Activated T-cell treated with anti-CD3 and anti-CD28 coated beads, Interleukin-2, amount 50 U/mL, for 4 hours (primary cell): Measurements from ENCODE around the gene OVAAL. TPM values are rescaled to one million over a fixed set of nuclear protein-coding genes. Genes with fewer than 3 reads are reported as not detected.

Experiments used
- ATAC-seq, 2 donors: fragments of 200-7000 bp; cut with Tn5 transposase; one replicate each; pipeline ENCODE4 v1.10.0; 2021
- DNase-seq: peaks from one replicate; pipeline ENCODE4 v3.0.0-alpha.2; 2020
- H3K27me3 Mint-ChIP-seq: one replicate; pipeline ENCODE4 v1.8.0; 2021; ENCODE audit warnings: low read depth, mixed read lengths
- H3K36me3 Mint-ChIP-seq: one replicate; pipeline ENCODE4 v1.8.0; 2022; ENCODE audit warnings: mixed read lengths; ENCODE audit not compliant: insufficient read depth
- H3K4me1 Mint-ChIP-seq: one replicate; pipeline ENCODE4 v1.8.0; 2021; ENCODE audit warnings: low read depth, mixed read lengths
- H3K4me3 Mint-ChIP-seq: one replicate; pipeline ENCODE4 v1.8.0; 2021; ENCODE audit warnings: mild to moderate bottlenecking, moderate library complexity, mixed read lengths
- H3K9me3 Mint-ChIP-seq: one replicate; pipeline ENCODE4 v1.8.0; 2021; ENCODE audit warnings: mixed read lengths
- total RNA-seq, 3 donors: library from RNA; stranded (reverse); gene quantifications; one replicate each; pipeline ENCODE4 v1.2.1, GENCODE V29; 2021

Gene OVAAL
- total RNA-seq, 3 donors from 2014 or later, result not detected

GRCh38 chr1:180571832-180572636 is 13.3 kb downstream of the OVAAL start:
- ATAC-seq, result peak; percentile 91 to 93
- Mint-ChIP-seq H3K9me3 (peaks cover 4% of the 10 kb centered on the region), H3K4me3 (peak overlapping the region; percentile 4), H3K4me1 (peaks cover 28% of the 10 kb centered on the region), H3K36me3 (no peaks in the 10 kb centered on the region), H3K27me3 (peaks cover 17% of the 10 kb centered on the region)
- no peak for DNase-seq

GRCh38 chr1:180572760-180573159 is 14.0 kb downstream of the OVAAL start:
- Mint-ChIP-seq H3K9me3 (peaks cover 4% of the 10 kb centered on the region), H3K36me3 (no peaks in the 10 kb centered on the region), H3K27me3 (peaks cover 10% of the 10 kb centered on the region), H3K4me1 (peaks cover 28% of the 10 kb centered on the region), H3K4me3 (no peak overlapping the region)
- DNase-seq (no peak), ATAC-seq (no peak)

GRCh38 chr1:180574031-180574713 is 15.4 kb downstream of the OVAAL start:
- Mint-ChIP-seq H3K4me3 (no peak overlapping the region), H3K9me3 (peaks cover 4% of the 10 kb centered on the region), H3K4me1 (peaks cover 28% of the 10 kb centered on the region), H3K27me3 (peaks cover 9% of the 10 kb centered on the region), H3K36me3 (no peaks in the 10 kb centered on the region)
- DNase-seq (no peak), ATAC-seq (no peak)

GRCh38 chr1:180577361-180577760 is 18.6 kb downstream of the OVAAL start:
- H3K4me1 Mint-ChIP-seq, result peaks cover 10% of the 10 kb centered on the region
- H3K36me3 Mint-ChIP-seq, result no peaks in the 10 kb centered on the region
- H3K4me3 Mint-ChIP-seq, result no peak overlapping the region
- DNase-seq, result no peak
- no peaks in the 10 kb centered on the region for H3K9me3 Mint-ChIP-seq
- H3K27me3 Mint-ChIP-seq, result peaks cover 9% of the 10 kb centered on the region
- ATAC-seq, result no peak

GRCh38 chr1:180579961-180580611 is 21.3 kb downstream of the OVAAL start:
- Mint-ChIP-seq H3K4me3 (no peak overlapping the region), H3K9me3 (no peaks in the 10 kb centered on the region), H3K36me3 (no peaks in the 10 kb centered on the region), H3K27me3 (peaks cover 5% of the 10 kb centered on the region), H3K4me1 (peaks cover 4% of the 10 kb centered on the region)
- DNase-seq (no peak), ATAC-seq (no peak)

GRCh38 chr1:180581635-180582039 is 22.9 kb downstream of the OVAAL start:
- H3K9me3 Mint-ChIP-seq, result no peaks in the 10 kb centered on the region
- H3K36me3 Mint-ChIP-seq, result no peaks in the 10 kb centered on the region
- H3K27me3 Mint-ChIP-seq, result peaks cover 5% of the 10 kb centered on the region
- DNase-seq (no peak), ATAC-seq (no peak)
- no peak overlapping the region for H3K4me3 Mint-ChIP-seq
- peaks cover 15% of the 10 kb centered on the region for H3K4me1 Mint-ChIP-seq

GRCh38 chr1:180584869-180585268 is 26.1 kb downstream of the OVAAL start:
- DNase-seq (no peak), ATAC-seq (no peak)
- no peaks in the 10 kb centered on the region for H3K9me3 Mint-ChIP-seq
- H3K27me3 Mint-ChIP-seq, result peaks cover 5% of the 10 kb centered on the region
- H3K4me3 Mint-ChIP-seq, result no peak overlapping the region
- H3K36me3 Mint-ChIP-seq, result no peaks in the 10 kb centered on the region
- peaks cover 16% of the 10 kb centered on the region for H3K4me1 Mint-ChIP-seq

- Mint-ChIP-seq H3K36me3 (no peaks in the 10 kb centered on the region), H3K27me3 (peaks cover 5% of the 10 kb centered on the region), H3K4me1 (peaks cover 16% of the 10 kb centered on the region), H3K9me3 (no peaks in the 10 kb centered on the region), H3K4me3 (no peak overlapping the region)
- DNase-seq, result no peak
- no peak for ATAC-seq
These were observed 27.2 kb downstream of the OVAAL start for GRCh38 chr1:180585994-180586359.

GRCh38 chr1:180586671-180587155 is 27.9 kb downstream of the OVAAL start:
- peaks cover 5% of the 10 kb centered on the region for H3K27me3 Mint-ChIP-seq
- H3K36me3 Mint-ChIP-seq, result no peaks in the 10 kb centered on the region
- peaks cover 16% of the 10 kb centered on the region for H3K4me1 Mint-ChIP-seq
- peak in 1 of 2 donors; percentile 51 for ATAC-seq
- no peaks in the 10 kb centered on the region for H3K9me3 Mint-ChIP-seq
- DNase-seq, result no peak
- no peak overlapping the region for H3K4me3 Mint-ChIP-seq

- DNase-seq (no peak), ATAC-seq (no peak)
- H3K36me3 Mint-ChIP-seq, result no peaks in the 10 kb centered on the region
- peaks cover 16% of the 10 kb centered on the region for H3K4me1 Mint-ChIP-seq
- no peak overlapping the region for H3K4me3 Mint-ChIP-seq
- H3K9me3 Mint-ChIP-seq, result no peaks in the 10 kb centered on the region
- peaks cover 5% of the 10 kb centered on the region for H3K27me3 Mint-ChIP-seq
These were observed 29.4 kb downstream of the OVAAL start for GRCh38 chr1:180588121-180588520.

- Mint-ChIP-seq H3K4me1 (peaks cover 4% of the 10 kb centered on the region), H3K9me3 (no peaks in the 10 kb centered on the region), H3K27me3 (no peaks in the 10 kb centered on the region), H3K4me3 (no peak overlapping the region), H3K36me3 (no peaks in the 10 kb centered on the region)
- DNase-seq, result no peak
- ATAC-seq, result no peak
These were observed 32.1 kb downstream of the OVAAL start for GRCh38 chr1:180590889-180591288.

- no peaks in the 10 kb centered on the region for H3K36me3 Mint-ChIP-seq
- no peak overlapping the region for H3K4me3 Mint-ChIP-seq
- H3K4me1 Mint-ChIP-seq, result no peaks in the 10 kb centered on the region
- H3K9me3 Mint-ChIP-seq, result no peaks in the 10 kb centered on the region
- DNase-seq (no peak), ATAC-seq (no peak)
- peaks cover 2% of the 10 kb centered on the region for H3K27me3 Mint-ChIP-seq
These were observed 34.6 kb downstream of the OVAAL start for GRCh38 chr1:180593382-180593781.

- H3K9me3 Mint-ChIP-seq, result no peaks in the 10 kb centered on the region
- no peaks in the 10 kb centered on the region for H3K4me1 Mint-ChIP-seq
- no peaks in the 10 kb centered on the region for H3K36me3 Mint-ChIP-seq
- DNase-seq, result no peak
- no peak overlapping the region for H3K4me3 Mint-ChIP-seq
- peaks cover 2% of the 10 kb centered on the region for H3K27me3 Mint-ChIP-seq
- no peak for ATAC-seq
These were observed 36.0 kb downstream of the OVAAL start for GRCh38 chr1:180594723-180595122.

GRCh38 chr1:180595966-180596365 is 37.2 kb downstream of the OVAAL start:
- no peaks in the 10 kb centered on the region for H3K9me3 Mint-ChIP-seq
- no peaks in the 10 kb centered on the region for H3K4me1 Mint-ChIP-seq
- H3K4me3 Mint-ChIP-seq, result no peak overlapping the region
- no peak for ATAC-seq
- peaks cover 2% of the 10 kb centered on the region for H3K27me3 Mint-ChIP-seq
- no peak for DNase-seq
- H3K36me3 Mint-ChIP-seq, result no peaks in the 10 kb centered on the region
